DOHH2 (cell line): ENCODE data around the gene TRPM3.

Experiments
- EZH2phosphoT487 ChIP-seq: fragments of 200-600 bp; sonication (generic); IDR thresholded peaks from 2 replicates; pipeline ENCODE4 v1.6.1; 2017; ENCODE audit warnings: borderline replicate concordance, mild to moderate bottlenecking, antibody characterized with exemption, low read length, moderate library complexity, mixed read lengths
- TF ChIP-seq, protein P1 (sequence below): fragments of 200-600 bp; sonication (generic); IDR thresholded peaks from one replicate; pipeline ENCODE4 v1.5.1; 2014; ENCODE audit warnings: antibody characterized with exemption, mild to moderate bottlenecking, low read depth, low read length; ENCODE audit not compliant: poor library complexity, severe bottlenecking

DNA sequence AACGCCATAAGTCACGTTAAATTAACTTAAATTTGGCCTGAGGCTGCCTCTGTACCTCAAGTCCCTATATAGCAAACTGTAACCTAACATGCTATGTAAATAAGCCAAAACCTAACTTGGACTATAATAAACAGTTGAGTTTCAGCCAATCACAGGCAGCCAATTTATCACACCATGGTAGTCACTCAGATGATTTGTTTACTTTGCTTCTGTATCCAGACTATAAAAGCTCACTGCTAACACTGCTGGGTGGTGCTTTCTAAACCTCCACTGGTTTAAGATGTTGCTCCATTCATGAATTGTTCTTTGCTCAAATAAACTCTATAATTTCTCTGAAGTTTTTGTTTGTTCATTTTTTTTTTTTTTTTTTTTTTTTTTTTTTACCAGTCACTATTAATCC is 62.8 kb downstream of the TRPM3 start:
- TF ChIP-seq, protein P1, sequence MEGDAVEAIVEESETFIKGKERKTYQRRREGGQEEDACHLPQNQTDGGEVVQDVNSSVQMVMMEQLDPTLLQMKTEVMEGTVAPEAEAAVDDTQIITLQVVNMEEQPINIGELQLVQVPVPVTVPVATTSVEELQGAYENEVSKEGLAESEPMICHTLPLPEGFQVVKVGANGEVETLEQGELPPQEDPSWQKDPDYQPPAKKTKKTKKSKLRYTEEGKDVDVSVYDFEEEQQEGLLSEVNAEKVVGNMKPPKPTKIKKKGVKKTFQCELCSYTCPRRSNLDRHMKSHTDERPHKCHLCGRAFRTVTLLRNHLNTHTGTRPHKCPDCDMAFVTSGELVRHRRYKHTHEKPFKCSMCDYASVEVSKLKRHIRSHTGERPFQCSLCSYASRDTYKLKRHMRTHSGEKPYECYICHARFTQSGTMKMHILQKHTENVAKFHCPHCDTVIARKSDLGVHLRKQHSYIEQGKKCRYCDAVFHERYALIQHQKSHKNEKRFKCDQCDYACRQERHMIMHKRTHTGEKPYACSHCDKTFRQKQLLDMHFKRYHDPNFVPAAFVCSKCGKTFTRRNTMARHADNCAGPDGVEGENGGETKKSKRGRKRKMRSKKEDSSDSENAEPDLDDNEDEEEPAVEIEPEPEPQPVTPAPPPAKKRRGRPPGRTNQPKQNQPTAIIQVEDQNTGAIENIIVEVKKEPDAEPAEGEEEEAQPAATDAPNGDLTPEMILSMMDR: no peak
- no peak for TF ChIP-seq EZH2phosphoT487
